Mucosa of rectum (tissue), 2 donors: Measurements from ENCODE around the gene MRFAP1.
A peak's percentile ranks its signal among the peaks of the same experiment; 100 is the strongest.

ENCODE experiments used
- H3K27ac ChIP-seq, 2 donors: one replicate each; pipeline ENCODE4 v1.7.0; 2013; ENCODE audit warnings: inconsistent platforms in 2 of 2, low read depth in 2 of 2, low read length in 2 of 2
- H3K27me3 ChIP-seq, 2 donors: one replicate each; pipeline ENCODE4 v1.7.0; 2013; ENCODE audit warnings: low read length in 2 of 2; ENCODE audit not compliant: control insufficient read depth in 2 of 2, insufficient read depth in 2 of 2
- H3K36me3 ChIP-seq, 2 donors: one replicate each; pipeline ENCODE4 v1.7.0; 2013; ENCODE audit warnings: low read length in 2 of 2; ENCODE audit not compliant: control insufficient read depth in 2 of 2, insufficient read depth in 2 of 2
- H3K4me1 ChIP-seq, 2 donors: one replicate each; pipeline ENCODE4 v1.7.0; 2013; ENCODE audit warnings: low read length in 2 of 2, mild to moderate bottlenecking in 1 of 2; ENCODE audit not compliant: control insufficient read depth in 2 of 2, insufficient read depth in 2 of 2
- H3K4me3 ChIP-seq, 2 donors: one replicate each; pipeline ENCODE4 v1.7.0; 2013; ENCODE audit warnings: low read length in 2 of 2
- H3K9ac ChIP-seq, 2 donors: one replicate each; pipeline ENCODE4 v1.7.0; 2013; ENCODE audit warnings: low read length in 2 of 2, low read depth in 1 of 2, mild to moderate bottlenecking in 1 of 2
- H3K9me3 ChIP-seq, 2 donors: one replicate each; pipeline ENCODE4 v1.7.0; 2013; ENCODE audit warnings: low read length in 2 of 2; ENCODE audit not compliant: control insufficient read depth in 2 of 2
- donor health status: healthy.
- donor health status: Normal muscosa, but diverticular disease.

Gene MRFAP1

GRCh38 chr4:6640292-6641163 lies at the start of gene MRFAP1:
Gene MRFAP1, plus strand, starts transcription at chr4:6640685. Its CDS starts 178 bp downstream, at chr4:6640863.
- peak within 1 kb of the TSS; percentile 90 to 98 for H3K9ac ChIP-seq
- peaks cover 13 to 20% of the 10 kb centered on the region in 2 donors for H3K4me1 ChIP-seq
- peak within 1 kb of the TSS; percentile 96 to 98 for H3K27ac ChIP-seq
- no peaks in the 10 kb centered on the region for H3K27me3 ChIP-seq
- H3K36me3 ChIP-seq = peaks cover 11 to 15% of the 10 kb centered on the region in 2 donors
- peak within 1 kb of the TSS; percentile 88 to 97 for H3K4me3 ChIP-seq
- no peaks in the 10 kb centered on the region for H3K9me3 ChIP-seq

GRCh38 chr4:6591313-6591712 lies 49.2 kb upstream of the MRFAP1 start:
- Histone ChIP-seq H3K9me3 (no peaks in the 10 kb centered on the region), H3K4me1 (no peaks in the 10 kb centered on the region), H3K4me3 (no peak overlapping the region), H3K36me3 (peaks cover 18 to 26% of the 10 kb centered on the region in 2 donors), H3K27ac (no peak overlapping the region), H3K27me3 (no peaks in the 10 kb centered on the region), H3K9ac (no peak overlapping the region)

- Histone ChIP-seq H3K9me3 (no peaks in the 10 kb centered on the region), H3K27me3 (no peaks in the 10 kb centered on the region), H3K4me1 (no peaks in the 10 kb centered on the region), H3K27ac (no peak overlapping the region), H3K36me3 (peaks cover 18 to 26% of the 10 kb centered on the region in 2 donors), H3K4me3 (no peak overlapping the region), H3K9ac (no peak overlapping the region)
Measured at GRCh38 chr4:6591781-6592180, 48.7 kb upstream of the MRFAP1 start.

GRCh38 chr4:6592804-6593563 lies 47.5 kb upstream of the MRFAP1 start:
- no peak overlapping the region for H3K4me3 ChIP-seq
- peaks cover 24 to 31% of the 10 kb centered on the region in 2 donors for H3K36me3 ChIP-seq
- H3K9ac ChIP-seq = no peak overlapping the region
- no peaks in the 10 kb centered on the region for H3K9me3 ChIP-seq
- H3K4me1 ChIP-seq = no peaks in the 10 kb centered on the region
- no peak overlapping the region for H3K27ac ChIP-seq
- H3K27me3 ChIP-seq = no peaks in the 10 kb centered on the region

- Histone ChIP-seq H3K9me3 (no peaks in the 10 kb centered on the region), H3K36me3 (peaks cover 24 to 31% of the 10 kb centered on the region in 2 donors), H3K27me3 (no peaks in the 10 kb centered on the region), H3K9ac (no peak overlapping the region), H3K27ac (no peak overlapping the region), H3K4me1 (no peaks in the 10 kb centered on the region), H3K4me3 (no peak overlapping the region)
Measured at GRCh38 chr4:6594341-6594740, 46.1 kb upstream of the MRFAP1 start.

- H3K27me3 ChIP-seq = no peaks in the 10 kb centered on the region
- H3K9me3 ChIP-seq = no peaks in the 10 kb centered on the region
- H3K4me1 ChIP-seq = no peaks in the 10 kb centered on the region
- peaks cover 26 to 31% of the 10 kb centered on the region in 2 donors for H3K36me3 ChIP-seq
- H3K9ac ChIP-seq = no peak overlapping the region
- H3K27ac ChIP-seq = no peak overlapping the region
- no peak overlapping the region for H3K4me3 ChIP-seq
Measured at GRCh38 chr4:6594826-6595355, 45.6 kb upstream of the MRFAP1 start.

- H3K4me3 ChIP-seq = no peak overlapping the region
- no peaks in the 10 kb centered on the region for H3K9me3 ChIP-seq
- H3K9ac ChIP-seq = no peak overlapping the region
- peaks cover 32 to 33% of the 10 kb centered on the region in 2 donors for H3K36me3 ChIP-seq
- H3K27me3 ChIP-seq = no peaks in the 10 kb centered on the region
- H3K27ac ChIP-seq = no peak overlapping the region
- H3K4me1 ChIP-seq = no peaks in the 10 kb centered on the region
Measured at GRCh38 chr4:6595897-6596537, 44.5 kb upstream of the MRFAP1 start.

GRCh38 chr4:6596948-6597347 lies 43.5 kb upstream of the MRFAP1 start:
- H3K9ac ChIP-seq = no peak overlapping the region
- H3K36me3 ChIP-seq = peaks cover 32 to 40% of the 10 kb centered on the region in 2 donors
- no peaks in the 10 kb centered on the region for H3K4me1 ChIP-seq
- no peak overlapping the region for H3K4me3 ChIP-seq
- no peaks in the 10 kb centered on the region for H3K9me3 ChIP-seq
- no peak overlapping the region for H3K27ac ChIP-seq
- no peaks in the 10 kb centered on the region for H3K27me3 ChIP-seq

- H3K9ac ChIP-seq = no peak overlapping the region
- no peak overlapping the region for H3K27ac ChIP-seq
- no peaks in the 10 kb centered on the region for H3K27me3 ChIP-seq
Measured at GRCh38 chr4:6598127-6598526, 42.4 kb upstream of the MRFAP1 start.

More at GRCh38 chr4:6598127-6598526, 42.4 kb upstream of the MRFAP1 start:
- peaks cover 30 to 42% of the 10 kb centered on the region in 2 donors for H3K36me3 ChIP-seq
- H3K9me3 ChIP-seq = no peaks in the 10 kb centered on the region
- no peaks in the 10 kb centered on the region for H3K4me1 ChIP-seq
- H3K4me3 ChIP-seq = no peak overlapping the region
